ENCODE data around the gene RXFP4. TPM values are rescaled to one million over a fixed set of nuclear protein-coding genes. Genes with fewer than 3 reads are reported as not detected.
A peak's percentile ranks its signal among the peaks of the same experiment; 100 is the strongest.

RXFP4 gene
- total and polyA plus RNA-seq, 9 of the 15 experiments (the other 6 are each of a cell fraction or from before 2014, with no cell fraction given): 0.64 TPM; not detected in 8

GRCh38 chr1:155976062-155976912 lies 34.8 kb downstream of the RXFP4 start (continued):
- TF ChIP-seq ATF2 (CRISPR knock-in tag; IDR thresholded peaks at IDR 0.05): no peak
- TF ChIP-seq ZNF253 (CRISPR knock-in tag; conservative IDR thresholded peaks at IDR 0.05): no peak
- TF ChIP-seq ZBTB49 (CRISPR knock-in tag; IDR thresholded peaks at IDR 0.05; ENCODE audit: borderline replicate concordance): no peak
- peak; percentile 64; the same call in 1 of the 2 replicates for TF ChIP-seq ZBTB7A (IDR thresholded peaks at IDR 0.05; ENCODE audit: borderline replicate concordance, control insufficient read depth, low read depth, low read length)
- TF ChIP-seq MNT (conservative IDR thresholded peaks at IDR 0.05): no peak; a peak in 2 of 4 replicates
- no peak for TF ChIP-seq ZNF316 (IDR thresholded peaks at IDR 0.05)
- no peak for TF ChIP-seq CHD7 (IDR thresholded peaks at IDR 0.05; ENCODE audit: low read depth, low read length)
- TF ChIP-seq PHTF2 (CRISPR knock-in tag; IDR thresholded peaks at IDR 0.05): no peak
